Hepatocyte (in vitro differentiated cells): ENCODE results near the gene LLGL1. TPM values are rescaled to one million over a fixed set of nuclear protein-coding genes. Genes with fewer than 3 reads are reported as not detected.

Experiments
- DNase-seq: peaks from one replicate; pipeline ENCODE4 v3.0.0-alpha.2; 2016; ENCODE audit warnings: low spot score
- H2AFZ ChIP-seq: fragments of 200-600 bp; sonication (generic); 2 replicates; pipeline ENCODE4 v1.6.0; 2016; ENCODE audit warnings: antibody characterized with exemption, mild to moderate bottlenecking
- H3K27ac ChIP-seq: fragments of 200-600 bp; sonication (generic); 2 replicates; pipeline ENCODE4 v1.5.1; 2016; ENCODE audit warnings: mild to moderate bottlenecking
- H3K27me3 ChIP-seq: fragments of 200-600 bp; sonication (generic); 2 replicates; pipeline ENCODE4 v1.6.1; 2016
- H3K36me3 ChIP-seq: fragments of 200-600 bp; sonication (generic); replicated peaks from 2 replicates; pipeline ENCODE4 v1.5.1; 2016; ENCODE audit warnings: low read depth; ENCODE audit not compliant: insufficient read depth
- H3K4me1 ChIP-seq: fragments of 200-600 bp; sonication (generic); 2 replicates; pipeline ENCODE4 v1.5.1; 2016; ENCODE audit warnings: mild to moderate bottlenecking, moderate library complexity; ENCODE audit not compliant: insufficient read depth
- H3K4me2 ChIP-seq: fragments of 200-600 bp; sonication (generic); 2 replicates; pipeline ENCODE4 v1.6.0; 2016
- H3K4me3 ChIP-seq: fragments of 200-600 bp; sonication (generic); 2 replicates; pipeline ENCODE4 v1.5.1; 2016; ENCODE audit warnings: mild to moderate bottlenecking
- H3K79me2 ChIP-seq: fragments of 200-600 bp; sonication (generic); 2 replicates; pipeline ENCODE4 v1.6.0; 2017; ENCODE audit warnings: mild to moderate bottlenecking
- H3K9me2 ChIP-seq: fragments of 200-600 bp; sonication (generic); replicated peaks from 2 replicates; pipeline ENCODE4 v1.6.0; 2017; ENCODE audit warnings: mild to moderate bottlenecking; ENCODE audit not compliant: insufficient read depth
- H3K9me3 ChIP-seq: fragments of 200-600 bp; sonication (generic); 2 replicates; pipeline ENCODE4 v1.5.1; 2016; ENCODE audit warnings: low read depth, mild to moderate bottlenecking
- H4K20me1 ChIP-seq: fragments of 200-600 bp; sonication (generic); 2 replicates; pipeline ENCODE4 v1.6.0; 2016; ENCODE audit warnings: mild to moderate bottlenecking; ENCODE audit not compliant: insufficient read depth, poor library complexity, severe bottlenecking
- EZH2 ChIP-seq: fragments of 200-600 bp; sonication (generic); IDR thresholded peaks from 2 replicates; pipeline ENCODE4 v1.6.1; 2016; ENCODE audit warnings: antibody characterized with exemption, mild to moderate bottlenecking, borderline replicate concordance
- EZH2phosphoT487 ChIP-seq: fragments of 200-600 bp; sonication (generic); IDR thresholded peaks from one replicate; pipeline ENCODE4 v1.6.1; 2018; ENCODE audit warnings: antibody characterized with exemption, mild to moderate bottlenecking, low read depth, moderate library complexity; ENCODE audit not compliant: unreplicated experiment, severe bottlenecking
- WGBS: methylation state at CpG from one replicate; pipeline ENCODE4 v1.1.6; 2016; ENCODE audit warnings: low lambda C conversion rate; ENCODE audit errors: missing lambda C conversion rate; 5-methylcytosine and 5-hydroxymethylcytosine counted together
- polyA plus RNA-seq: library from polyadenylated mRNA; unstranded; fragments of >200 nt; fragmentation: Nextera tagmentation; extraction: Ambion mirVana; gene quantifications from 2 replicates; pipeline ENCODE4 v1.2.1, GENCODE V29; 2016
- total RNA-seq: library from RNA; depleted of rRNA; stranded (reverse); fragments of >200 nt; gene quantifications from 2 replicates; pipeline ENCODE4 v1.2.3, GENCODE V29; 2014
- TF ChIP-seq, protein P1 (sequence below): fragments of 200-600 bp; sonication (generic); IDR thresholded peaks from 2 replicates; pipeline ENCODE4 v1.5.1; 2016; ENCODE audit warnings: antibody characterized with exemption, mild to moderate bottlenecking; ENCODE audit not compliant: poor library complexity

The LLGL1 gene
- total and polyA plus RNA-seq, 2 experiments from 2014 or later: 5.4 to 51.9 TPM

DNA sequence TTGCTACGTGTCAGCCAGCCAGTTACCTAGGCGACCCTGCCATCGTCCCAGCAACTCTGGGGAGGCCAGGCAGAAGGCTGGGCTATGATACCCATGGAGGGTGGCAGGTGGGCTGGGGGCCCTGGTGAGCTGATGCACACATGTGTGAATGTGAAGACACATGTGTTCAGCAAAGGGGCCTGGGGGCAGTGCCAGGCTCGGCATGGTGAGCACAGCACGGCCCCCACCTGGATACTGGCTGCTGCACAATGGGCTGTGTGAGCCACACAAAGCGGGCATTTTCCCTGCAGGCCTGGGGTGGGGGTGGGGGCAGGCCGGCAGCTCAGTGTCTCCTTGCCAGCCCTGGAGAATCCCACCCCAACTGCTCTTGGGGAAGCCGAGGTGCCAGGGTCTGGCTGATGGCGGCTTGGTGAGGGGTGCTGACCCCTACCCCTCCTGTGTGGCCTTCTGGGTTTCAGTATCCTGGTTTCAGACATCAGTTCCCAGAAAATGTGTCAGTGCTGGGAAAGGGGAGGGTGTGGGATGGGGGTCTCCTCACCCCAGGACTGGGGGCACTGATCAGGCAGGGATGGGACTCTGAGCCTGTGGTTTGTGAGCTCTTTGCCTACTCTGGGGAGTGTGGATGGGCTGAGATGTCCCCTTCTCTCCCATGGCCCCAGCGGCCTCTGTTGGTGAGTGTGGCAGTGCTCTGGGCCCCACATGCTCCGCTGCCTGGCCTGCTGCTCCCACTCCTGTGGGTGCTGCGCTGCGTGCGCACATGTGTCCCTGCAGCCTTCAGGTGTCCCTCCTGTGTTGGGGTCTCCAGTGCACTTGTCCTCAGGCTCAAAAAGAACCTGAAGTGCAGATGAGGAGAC is 5.1 kb downstream of the LLGL1 start:
- TF ChIP-seq EZH2phosphoT487: no peak
- no peak for TF ChIP-seq EZH2
- TF ChIP-seq, protein P1, sequence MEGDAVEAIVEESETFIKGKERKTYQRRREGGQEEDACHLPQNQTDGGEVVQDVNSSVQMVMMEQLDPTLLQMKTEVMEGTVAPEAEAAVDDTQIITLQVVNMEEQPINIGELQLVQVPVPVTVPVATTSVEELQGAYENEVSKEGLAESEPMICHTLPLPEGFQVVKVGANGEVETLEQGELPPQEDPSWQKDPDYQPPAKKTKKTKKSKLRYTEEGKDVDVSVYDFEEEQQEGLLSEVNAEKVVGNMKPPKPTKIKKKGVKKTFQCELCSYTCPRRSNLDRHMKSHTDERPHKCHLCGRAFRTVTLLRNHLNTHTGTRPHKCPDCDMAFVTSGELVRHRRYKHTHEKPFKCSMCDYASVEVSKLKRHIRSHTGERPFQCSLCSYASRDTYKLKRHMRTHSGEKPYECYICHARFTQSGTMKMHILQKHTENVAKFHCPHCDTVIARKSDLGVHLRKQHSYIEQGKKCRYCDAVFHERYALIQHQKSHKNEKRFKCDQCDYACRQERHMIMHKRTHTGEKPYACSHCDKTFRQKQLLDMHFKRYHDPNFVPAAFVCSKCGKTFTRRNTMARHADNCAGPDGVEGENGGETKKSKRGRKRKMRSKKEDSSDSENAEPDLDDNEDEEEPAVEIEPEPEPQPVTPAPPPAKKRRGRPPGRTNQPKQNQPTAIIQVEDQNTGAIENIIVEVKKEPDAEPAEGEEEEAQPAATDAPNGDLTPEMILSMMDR: no peak
- Histone ChIP-seq H3K4me2 (no peak overlapping the region), H3K36me3 (no peaks in the 10 kb centered on the region), H2AFZ (no peak overlapping the region), H4K20me1 (peaks cover 26% of the 10 kb centered on the region), H3K4me1 (peaks cover 14% of the 10 kb centered on the region), H3K27ac (no peak overlapping the region), H3K4me3 (no peak overlapping the region), H3K79me2 (peaks cover 54% of the 10 kb centered on the region), H3K9me3 (no peaks in the 10 kb centered on the region), H3K27me3 (no peaks in the 10 kb centered on the region), H3K9me2 (no peaks in the 10 kb centered on the region)
- WGBS: 87% methylated on average over 14 of the region's 14 CpGs
- no peak for DNase-seq

DNA sequence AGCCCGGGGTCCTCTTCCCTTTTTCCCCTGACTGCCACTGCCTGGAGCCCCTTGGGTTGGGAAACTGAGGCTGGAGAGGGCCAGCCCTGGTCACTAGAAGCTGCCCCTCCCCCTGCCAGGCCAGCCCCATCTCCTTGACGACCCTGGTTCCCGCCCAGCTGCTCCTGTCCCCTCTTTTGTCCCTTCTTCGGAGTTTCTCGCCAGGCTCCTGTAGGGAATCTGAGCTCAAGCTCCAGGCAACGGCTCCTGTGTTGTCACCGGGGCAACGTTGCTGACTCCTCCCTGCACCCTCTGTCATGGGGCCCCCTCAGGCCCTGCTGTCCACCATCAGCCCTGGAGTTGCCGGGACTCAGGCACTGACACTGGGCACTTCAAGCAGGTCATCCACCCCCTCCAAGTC is 5.7 kb downstream of the LLGL1 start:
- H3K79me2 ChIP-seq: peaks cover 50% of the 10 kb centered on the region

DNA sequence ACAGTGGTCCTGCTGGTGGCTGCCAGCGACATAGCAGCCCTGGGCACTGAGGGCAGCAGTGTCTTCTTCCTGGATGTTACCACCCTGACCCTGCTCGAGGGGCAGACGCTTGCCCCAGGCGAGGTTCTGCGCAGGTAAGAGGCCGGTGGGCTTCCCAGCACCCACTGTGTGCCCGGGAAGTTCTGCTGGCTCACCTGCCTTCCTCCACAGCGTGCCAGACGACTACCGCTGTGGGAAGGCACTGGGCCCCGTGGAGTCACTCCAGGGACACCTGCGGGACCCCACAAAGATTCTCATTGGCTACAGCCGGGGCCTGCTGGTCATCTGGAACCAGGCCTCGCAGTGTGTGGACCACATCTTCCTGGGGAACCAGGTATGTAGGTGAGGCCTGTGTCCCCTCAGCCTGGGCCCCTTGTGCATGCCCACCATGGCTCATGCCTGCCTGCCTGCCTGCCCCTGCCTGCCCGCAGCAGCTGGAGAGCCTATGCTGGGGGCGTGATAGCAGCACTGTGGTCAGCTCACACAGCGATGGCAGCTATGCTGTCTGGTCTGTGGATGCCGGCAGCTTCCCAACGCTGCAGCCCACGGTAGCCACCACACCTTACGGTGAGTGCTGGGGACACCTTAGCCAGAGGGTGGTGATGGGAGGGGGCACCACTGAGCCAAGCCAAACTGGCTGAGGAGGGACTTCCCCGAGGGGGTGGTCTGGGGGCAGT is 8.5 kb downstream of the LLGL1 start:
- no peak for TF ChIP-seq EZH2phosphoT487
- TF ChIP-seq, protein P1: no peak
- no peak for TF ChIP-seq EZH2
- H3K27ac ChIP-seq: no peak overlapping the region
- H4K20me1 ChIP-seq: peaks cover 17% of the 10 kb centered on the region
- H3K4me3 ChIP-seq: no peak overlapping the region
- H3K79me2 ChIP-seq: peaks cover 22% of the 10 kb centered on the region
- DNase-seq: no peak
- H3K4me1 ChIP-seq: no peaks in the 10 kb centered on the region
- no peaks in the 10 kb centered on the region for H3K9me2 ChIP-seq
- H3K9me3 ChIP-seq: no peaks in the 10 kb centered on the region
- no peaks in the 10 kb centered on the region for H3K27me3 ChIP-seq
- H3K36me3 ChIP-seq: no peaks in the 10 kb centered on the region
- no peak overlapping the region for H2AFZ ChIP-seq
- H3K4me2 ChIP-seq: no peak overlapping the region
- WGBS: 98% methylated on average over 21 of the region's 22 CpGs

More for the DNA sequence above, 5.7 kb downstream of the LLGL1 start:
- Histone ChIP-seq H2AFZ (no peak overlapping the region), H3K4me2 (no peak overlapping the region), H3K27ac (no peak overlapping the region), H3K36me3 (no peaks in the 10 kb centered on the region), H3K4me1 (peaks cover 14% of the 10 kb centered on the region), H3K9me3 (no peaks in the 10 kb centered on the region), H3K4me3 (no peak overlapping the region), H3K9me2 (no peaks in the 10 kb centered on the region), H3K27me3 (no peaks in the 10 kb centered on the region), H4K20me1 (peaks cover 26% of the 10 kb centered on the region)
- no peak for DNase-seq
- 52% methylated on average over 9 of the region's 9 CpGs for WGBS
- TF ChIP-seq EZH2phosphoT487 (no peak), EZH2 (no peak)
- TF ChIP-seq, protein P1: no peak
